Measurements from ENCODE around the gene MYD88. TPM values are rescaled to one million over a fixed set of nuclear protein-coding genes. Genes with fewer than 3 reads are reported as not detected.

Gene MYD88
- total RNA-seq, 1 donor = 6.9 TPM

GRCh38 chr3:38143511-38143910, 5.0 kb downstream of the MYD88 start:
- TF ChIP-seq CTCF (IDR thresholded peaks at IDR 0.05; ENCODE audit: insufficient read depth, low read depth, low read length) = no peak
- DNase-seq (ENCODE audit: low read depth) = no peak
- H3K4me3 ChIP-seq (ENCODE audit: low read depth, low read length) = no peak overlapping the region

GRCh38 chr3:38146504-38146903, 8.0 kb downstream of the MYD88 start:
- TF ChIP-seq CTCF (IDR thresholded peaks at IDR 0.05; ENCODE audit: insufficient read depth, low read depth, low read length) = no peak
- no peak overlapping the region for H3K4me3 ChIP-seq (ENCODE audit: low read depth, low read length)
- DNase-seq (ENCODE audit: low read depth) = no peak

- no peak for DNase-seq (ENCODE audit: low read depth)
- no peak overlapping the region for H3K4me3 ChIP-seq (ENCODE audit: low read depth, low read length)
- no peak for TF ChIP-seq CTCF (IDR thresholded peaks at IDR 0.05; ENCODE audit: insufficient read depth, low read depth, low read length)
These were observed 9.0 kb downstream of the MYD88 start for GRCh38 chr3:38147421-38147820.

- H3K4me3 ChIP-seq (ENCODE audit: low read depth, low read length) = no peak overlapping the region
- no peak for TF ChIP-seq CTCF (IDR thresholded peaks at IDR 0.05; ENCODE audit: insufficient read depth, low read depth, low read length)
- no peak for DNase-seq (ENCODE audit: low read depth)
These were observed 9.9 kb downstream of the MYD88 start for GRCh38 chr3:38148311-38148882.

GRCh38 chr3:38149708-38150107, 11.2 kb downstream of the MYD88 start:
- H3K4me3 ChIP-seq (ENCODE audit: low read depth, low read length) = no peak overlapping the region
- TF ChIP-seq CTCF (IDR thresholded peaks at IDR 0.05; ENCODE audit: insufficient read depth, low read depth, low read length) = no peak
- no peak for DNase-seq (ENCODE audit: low read depth)

GRCh38 chr3:38150780-38151528, 12.5 kb downstream of the MYD88 start:
- peak; percentile 7 for TF ChIP-seq CTCF (IDR thresholded peaks at IDR 0.05; ENCODE audit: insufficient read depth, low read depth, low read length)
- no peak for DNase-seq (ENCODE audit: low read depth)
- no peak overlapping the region for H3K4me3 ChIP-seq (ENCODE audit: low read depth, low read length)
